Activated B cell treated with CpG ODN at 0.5 μM for 24 hours (primary cell): ENCODE results near the gene ST6GALNAC3. TPM values are rescaled to one million over a fixed set of nuclear protein-coding genes. Genes with fewer than 3 reads are reported as not detected.

Experiments used
- ATAC-seq: fragments of 200-7000 bp; cut with Tn5 transposase; one replicate; pipeline ENCODE4 v1.10.0; 2021; ENCODE audit warnings: low read depth, mild to moderate bottlenecking, moderate library complexity
- CTCF ChIA-PET: fragments of 350-600 bp; sonication (Branson Sonifier 250); formaldehyde crosslinking; loops from one replicate; lab custom pipeline; 2021; ENCODE audit warnings: antibody characterized with exemption; lab: Charles Lee
- POLR2A ChIA-PET: fragments of 350-600 bp; sonication (Branson Sonifier 250); formaldehyde crosslinking; loops from one replicate; lab custom pipeline; 2021; ENCODE audit warnings: antibody characterized with exemption; lab: Charles Lee
- DNase-seq: peaks from one replicate; pipeline ENCODE4 v3.0.0; 2022
- H3K27ac Mint-ChIP-seq: one replicate; pipeline ENCODE4 v1.8.0; 2020; ENCODE audit warnings: mixed read lengths
- H3K27me3 Mint-ChIP-seq: one replicate; pipeline ENCODE4 v1.8.0; 2021; ENCODE audit warnings: mixed read lengths
- H3K36me3 Mint-ChIP-seq: one replicate; pipeline ENCODE4 v1.8.0; 2021; ENCODE audit warnings: low read depth, mixed read lengths
- H3K4me1 Mint-ChIP-seq: one replicate; pipeline ENCODE4 v1.8.0; 2021; ENCODE audit warnings: mixed read lengths
- H3K4me3 Mint-ChIP-seq: one replicate; pipeline ENCODE4 v1.8.0; 2020; ENCODE audit warnings: mild to moderate bottlenecking, mixed read lengths
- H3K9me3 Mint-ChIP-seq: one replicate; pipeline ENCODE4 v1.8.0; 2020; ENCODE audit warnings: mixed read lengths
- CTCF ChIP-seq: fragments of 200-600 bp; IDR thresholded peaks from one replicate; pipeline ENCODE4 v1.8.0; 2022; ENCODE audit warnings: antibody characterized with exemption, mild to moderate bottlenecking
- intact Hi-C: fragments of 100-400 bp; cut with micrococcal nuclease; formaldehyde crosslinking; loops from one replicate; pipeline ENCODE4 v1.15.1; 2024
- total RNA-seq: library from RNA; stranded (reverse); gene quantifications from 2 replicates; pipeline ENCODE4 v1.2.3, GENCODE V29; 2022

The ST6GALNAC3 gene
- total RNA-seq, 1 donor from 2014 or later = 12.6 TPM

DNA sequence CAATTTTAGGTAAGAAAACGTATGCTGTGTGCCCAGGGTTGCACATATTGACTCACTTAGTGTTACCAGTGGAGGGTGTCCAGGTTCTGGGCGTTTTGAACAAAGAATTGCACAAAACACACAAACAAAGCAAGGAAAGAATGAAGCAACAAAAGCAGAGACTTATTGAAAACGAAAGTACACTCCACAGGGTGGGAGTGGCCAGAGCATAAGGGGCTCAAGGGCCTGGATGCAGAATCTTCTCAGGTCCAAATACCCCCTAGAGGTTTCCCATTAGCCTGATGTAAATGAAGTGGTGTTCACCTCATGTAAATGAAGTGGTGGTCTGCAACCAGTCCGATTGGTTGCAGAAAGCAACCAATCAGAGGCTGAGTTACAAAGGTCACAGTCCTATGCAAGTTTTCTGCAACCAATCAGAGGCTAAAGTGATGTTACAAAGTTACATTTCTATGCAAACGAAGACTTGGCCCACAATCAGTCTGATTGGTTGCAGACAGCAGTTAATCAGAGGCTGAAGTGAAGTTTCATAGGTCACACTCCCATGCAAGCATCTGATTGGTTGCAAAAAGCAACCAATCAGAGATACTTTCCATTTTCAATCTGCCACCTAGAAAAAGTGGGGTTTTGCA is 228.3 kb downstream of the ST6GALNAC3 start:
- Mint-ChIP-seq H3K27ac (no peak overlapping the region), H3K36me3 (no peaks in the 10 kb centered on the region), H3K4me3 (no peak overlapping the region), H3K9me3 (no peaks in the 10 kb centered on the region), H3K27me3 (no peaks in the 10 kb centered on the region), H3K4me1 (no peaks in the 10 kb centered on the region)
- no peak for ATAC-seq
- no peak for TF ChIP-seq CTCF
- CTCF ChIA-PET = no interaction called here
- intact Hi-C loops = loop anchor here (2.0 kb wide), 1 partner anchor 20 kb away; no protein-coding TSS in a partner anchor
- no peak for DNase-seq
- POLR2A ChIA-PET = no interaction called here

DNA sequence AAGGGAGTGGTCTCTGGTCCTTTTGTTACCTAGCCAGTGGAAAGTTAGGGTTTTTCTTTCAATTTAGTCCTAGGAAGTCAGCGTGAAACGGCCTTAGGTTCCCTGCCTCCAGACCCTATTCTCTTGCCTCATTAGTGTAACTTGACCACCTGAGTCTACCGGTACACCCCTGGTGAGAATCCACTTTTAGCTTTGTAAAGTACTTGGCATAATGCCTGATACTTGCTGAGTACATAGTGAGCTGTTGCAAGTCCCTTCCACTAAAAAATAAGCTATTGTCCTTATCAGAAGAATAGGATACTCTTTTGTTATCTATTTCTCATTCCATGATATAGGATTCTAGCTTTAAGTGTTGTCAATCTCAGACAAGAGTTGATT is 228.8 kb downstream of the ST6GALNAC3 start:
- Mint-ChIP-seq H3K27ac (no peak overlapping the region), H3K4me1 (no peaks in the 10 kb centered on the region), H3K27me3 (no peaks in the 10 kb centered on the region), H3K4me3 (no peak overlapping the region), H3K9me3 (no peaks in the 10 kb centered on the region), H3K36me3 (no peaks in the 10 kb centered on the region)
- TF ChIP-seq CTCF = no peak
- DNase-seq = no peak
- CTCF ChIA-PET = no interaction called here
- POLR2A ChIA-PET = no interaction called here
- intact Hi-C loops = loop anchor here (2.0 kb wide), 1 partner anchor 19 kb away; no protein-coding TSS in a partner anchor
- no peak for ATAC-seq

GRCh38 chr1:76313304-76313703 is 238.8 kb downstream of the ST6GALNAC3 start:
- TF ChIP-seq CTCF = no peak
- intact Hi-C loops = no loop called here
- no peak overlapping the region for H3K27ac Mint-ChIP-seq
- H3K36me3 Mint-ChIP-seq = peaks cover 5% of the 10 kb centered on the region
- no peaks in the 10 kb centered on the region for H3K9me3 Mint-ChIP-seq
- no peaks in the 10 kb centered on the region for H3K27me3 Mint-ChIP-seq
- POLR2A ChIA-PET = no interaction called here
- no peak overlapping the region for H3K4me3 Mint-ChIP-seq
- DNase-seq (no peak), ATAC-seq (no peak)
- CTCF ChIA-PET = no interaction called here
- no peaks in the 10 kb centered on the region for H3K4me1 Mint-ChIP-seq

GRCh38 chr1:76314730-76315129 is 240.2 kb downstream of the ST6GALNAC3 start:
- ChIA-PET POLR2A (no interaction called here), CTCF (no interaction called here)
- ATAC-seq = no peak
- Mint-ChIP-seq H3K27ac (no peak overlapping the region), H3K36me3 (peaks cover 5% of the 10 kb centered on the region), H3K4me1 (no peaks in the 10 kb centered on the region), H3K9me3 (no peaks in the 10 kb centered on the region), H3K27me3 (no peaks in the 10 kb centered on the region), H3K4me3 (no peak overlapping the region)
- no peak for TF ChIP-seq CTCF
- no peak for DNase-seq
- intact Hi-C loops = no loop called here

DNA sequence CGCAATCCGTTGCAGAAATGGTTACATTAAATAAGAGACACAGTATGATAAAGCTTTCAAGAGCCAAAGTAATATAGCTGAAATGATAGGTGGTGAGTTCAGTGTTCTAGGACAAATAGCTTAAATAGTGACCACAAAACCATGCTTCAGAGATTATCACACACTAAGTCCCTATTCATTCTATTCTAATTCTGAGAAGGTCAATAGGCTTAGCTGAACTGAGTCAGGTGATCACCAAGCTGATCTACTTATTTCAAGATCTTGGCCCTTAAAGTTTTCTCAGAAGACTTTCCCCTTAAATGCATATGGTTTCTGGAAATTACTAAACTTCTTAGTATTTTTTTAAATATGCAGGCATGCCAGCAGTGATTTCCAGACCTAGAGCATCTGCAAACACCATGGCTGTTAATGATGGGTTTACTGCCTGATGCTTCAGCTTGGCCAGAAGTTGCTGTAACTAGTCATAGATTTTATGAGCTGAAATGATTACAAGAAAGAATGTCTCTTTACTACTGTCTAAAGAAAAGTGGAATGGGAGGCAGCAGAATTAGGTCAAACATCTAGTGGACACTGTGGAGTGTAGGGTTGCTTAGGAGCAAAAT is 242.9 kb downstream of the ST6GALNAC3 start:
- no peaks in the 10 kb centered on the region for H3K4me1 Mint-ChIP-seq
- intact Hi-C loops = no loop called here
- POLR2A ChIA-PET = no interaction called here
- no peak for TF ChIP-seq CTCF
- H3K9me3 Mint-ChIP-seq = no peaks in the 10 kb centered on the region
- no peak overlapping the region for H3K27ac Mint-ChIP-seq
- H3K36me3 Mint-ChIP-seq = peaks cover 5% of the 10 kb centered on the region
- H3K4me3 Mint-ChIP-seq = no peak overlapping the region
- CTCF ChIA-PET = no interaction called here
- no peak for ATAC-seq
- no peak for DNase-seq
- no peaks in the 10 kb centered on the region for H3K27me3 Mint-ChIP-seq
